ENCODE measurements around the gene GALNS. TPM values are rescaled to one million over a fixed set of nuclear protein-coding genes. Genes with fewer than 3 reads are reported as not detected.

GALNS gene
- total and polyA plus RNA-seq, 2 of the 13 experiments (the other 11 are each of a cell fraction or from before 2014, with no cell fraction given): 9.2 to 9.8 TPM

Other genes starting within 250 kb of the GALNS start
- gene IL17C, start 218.4 kb downstream of the GALNS start, total RNA-seq (2016; rRNA removed; fragmentation: Illumina TruSeq; extraction: Trizol): not detected in 2 replicates
- gene IL17C, start 218.4 kb downstream of the GALNS start, polyA plus RNA-seq (2011; rRNA removed): not detected in 2 replicates
- gene CYBA, start 205.9 kb downstream of the GALNS start, total RNA-seq (2016; rRNA removed; fragmentation: Illumina TruSeq; extraction: Trizol): 84.2 and 250 TPM in 2 replicates
- gene CYBA, start 205.9 kb downstream of the GALNS start, polyA plus RNA-seq (2011; rRNA removed): 196 and 258 TPM in 2 replicates
- 128 and 187 TPM in 2 replicates for gene MVD, start 193.9 kb downstream of the GALNS start, total RNA-seq (2016; rRNA removed; fragmentation: Illumina TruSeq; extraction: Trizol)
- 28.1 and 68.9 TPM in 2 replicates for gene MVD, start 193.9 kb downstream of the GALNS start, polyA plus RNA-seq (2011; rRNA removed)
- gene SNAI3, start 170.4 kb downstream of the GALNS start, total RNA-seq (2016; rRNA removed; fragmentation: Illumina TruSeq; extraction: Trizol): 0.09 and 0.18 TPM in 2 replicates
- 0.18 and 0.40 TPM in 2 replicates for gene SNAI3, start 170.4 kb downstream of the GALNS start, polyA plus RNA-seq (2011; rRNA removed)
- gene RNF166, start 150.5 kb downstream of the GALNS start, total RNA-seq (2016; rRNA removed; fragmentation: Illumina TruSeq; extraction: Trizol): 15.1 and 23.0 TPM in 2 replicates
- 21.4 and 26.2 TPM in 2 replicates for gene RNF166, start 150.5 kb downstream of the GALNS start, polyA plus RNA-seq (2011; rRNA removed)
- 21.9 TPM in 2 replicates for gene CTU2, start 150.4 kb downstream of the GALNS start, total RNA-seq (2016; rRNA removed; fragmentation: Illumina TruSeq; extraction: Trizol)
- gene CTU2, start 150.4 kb downstream of the GALNS start, polyA plus RNA-seq (2011; rRNA removed): 13.3 and 18.5 TPM in 2 replicates
- 32.5 and 85.0 TPM in 2 replicates for gene PIEZO1, start 71.7 kb downstream of the GALNS start, total RNA-seq (2016; rRNA removed; fragmentation: Illumina TruSeq; extraction: Trizol)
- 67.9 and 93.5 TPM in 2 replicates for gene PIEZO1, start 71.7 kb downstream of the GALNS start, polyA plus RNA-seq (2011; rRNA removed)
- 16.5 and 23.1 TPM in 2 replicates for gene CDT1, start 53.2 kb downstream of the GALNS start, total RNA-seq (2016; rRNA removed; fragmentation: Illumina TruSeq; extraction: Trizol)
- 17.9 and 23.8 TPM in 2 replicates for gene CDT1, start 53.2 kb downstream of the GALNS start, polyA plus RNA-seq (2011; rRNA removed)
- 242 and 274 TPM in 2 replicates for gene APRT, start 45.0 kb downstream of the GALNS start, total RNA-seq (2016; rRNA removed; fragmentation: Illumina TruSeq; extraction: Trizol)
- 155 and 210 TPM in 2 replicates for gene APRT, start 45.0 kb downstream of the GALNS start, polyA plus RNA-seq (2011; rRNA removed)
- gene TRAPPC2L, start 180 bp upstream of the GALNS start, total RNA-seq (2016; rRNA removed; fragmentation: Illumina TruSeq; extraction: Trizol): 107 and 158 TPM in 2 replicates
- 94.9 and 96.3 TPM in 2 replicates for gene TRAPPC2L, start 180 bp upstream of the GALNS start, polyA plus RNA-seq (2011; rRNA removed)
- gene PABPN1L, start 9.7 kb upstream of the GALNS start, total RNA-seq (2016; rRNA removed; fragmentation: Illumina TruSeq; extraction: Trizol): not detected in 2 replicates
- gene PABPN1L, start 9.7 kb upstream of the GALNS start, polyA plus RNA-seq (2011; rRNA removed): not detected in 2 replicates
- gene CBFA2T3, start 120.3 kb upstream of the GALNS start, total RNA-seq (2016; rRNA removed; fragmentation: Illumina TruSeq; extraction: Trizol): not detected in 2 replicates
- gene CBFA2T3, start 120.3 kb upstream of the GALNS start, polyA plus RNA-seq (2011; rRNA removed): 0.05 and 0.09 TPM in 2 replicates
- gene ACSF3, start 236.9 kb upstream of the GALNS start, total RNA-seq (2016; rRNA removed; fragmentation: Illumina TruSeq; extraction: Trizol): 23.5 and 30.6 TPM in 2 replicates
- gene ACSF3, start 236.9 kb upstream of the GALNS start, polyA plus RNA-seq (2011; rRNA removed): 14.9 and 16.5 TPM in 2 replicates